ENCODE results near the gene PRKN. TPM values are rescaled to one million over a fixed set of nuclear protein-coding genes. Genes with fewer than 3 reads are reported as not detected.

PRKN gene
- total RNA-seq, 1 donor from 2014 or later = 2.8 TPM

GRCh38 chr6:162421004-162421403 is 306.6 kb downstream of the PRKN start:
- H3K4me3 ChIP-seq = no peak overlapping the region
- H3K4me1 ChIP-seq = no peaks in the 10 kb centered on the region
- Mint-ChIP-seq H3K4me3 (no peak overlapping the region), H3K4me1 (peaks cover 2% of the 10 kb centered on the region), H3K36me3 (peaks cover 5% of the 10 kb centered on the region), H3K27ac (no peak overlapping the region), H3K9me3 (peaks cover 14% of the 10 kb centered on the region), H3K27me3 (ENCODE audit: insufficient read depth, low read depth) (no peaks in the 10 kb centered on the region)
- H3K36me3 ChIP-seq = no peaks in the 10 kb centered on the region
- TF ChIP-seq EZH2phosphoT487 (IDR thresholded peaks at IDR 0.05) (no peak), CTCF (IDR thresholded peaks at IDR 0.05) (no peak), EZH2 (IDR thresholded peaks at IDR 0.05) (no peak)
- H3K27me3 ChIP-seq = no peaks in the 10 kb centered on the region
- H3K4me2 ChIP-seq = no peak overlapping the region
- no peaks in the 10 kb centered on the region for H3K9me3 ChIP-seq (ENCODE audit: low read depth)
- no peak for DNase-seq (ENCODE audit: low spot score)
- H3K27ac ChIP-seq = no peak overlapping the region
- H3K9ac ChIP-seq = no peak overlapping the region
- no peaks in the 10 kb centered on the region for H3K79me2 ChIP-seq (ENCODE audit: low read depth)
- H2AFZ ChIP-seq (replicated peaks) = no peak overlapping the region
- no peaks in the 10 kb centered on the region for H4K20me1 ChIP-seq (ENCODE audit: low read depth)
- H3F3A ChIP-seq (ENCODE audit: low read depth) = no peaks in the 10 kb centered on the region

- no peaks in the 10 kb centered on the region for H3K9me3 ChIP-seq (ENCODE audit: low read depth)
- no peak overlapping the region for H3K27ac Mint-ChIP-seq
- H3K4me2 ChIP-seq = no peak overlapping the region
- peaks cover 8% of the 10 kb centered on the region for H3K4me1 Mint-ChIP-seq
- peaks cover 7% of the 10 kb centered on the region for H3F3A ChIP-seq (ENCODE audit: low read depth)
- no peak overlapping the region for H2AFZ ChIP-seq (replicated peaks)
- TF ChIP-seq CTCF (IDR thresholded peaks at IDR 0.05) (no peak), EZH2 (IDR thresholded peaks at IDR 0.05) (no peak), EZH2phosphoT487 (IDR thresholded peaks at IDR 0.05) (no peak)
- no peak overlapping the region for H3K4me3 ChIP-seq
- H3K4me3 Mint-ChIP-seq = no peak overlapping the region
- H3K27me3 ChIP-seq = no peaks in the 10 kb centered on the region
- no peak overlapping the region for H3K27ac ChIP-seq
- H4K20me1 ChIP-seq (ENCODE audit: low read depth) = no peaks in the 10 kb centered on the region
- H3K79me2 ChIP-seq (ENCODE audit: low read depth) = no peaks in the 10 kb centered on the region
- H3K27me3 Mint-ChIP-seq (ENCODE audit: insufficient read depth, low read depth) = no peaks in the 10 kb centered on the region
- H3K4me1 ChIP-seq = peaks cover 13% of the 10 kb centered on the region
- no peak for DNase-seq (ENCODE audit: low spot score)
- peaks cover 4% of the 10 kb centered on the region for H3K36me3 ChIP-seq
- peaks cover 20% of the 10 kb centered on the region for H3K9me3 Mint-ChIP-seq
- peaks cover 12% of the 10 kb centered on the region for H3K36me3 Mint-ChIP-seq
- no peak overlapping the region for H3K9ac ChIP-seq
Measured at GRCh38 chr6:162416831-162417537, 310.6 kb downstream of the PRKN start.

GRCh38 chr6:162416307-162416706 is 311.3 kb downstream of the PRKN start:
- no peak overlapping the region for H3K4me3 ChIP-seq
- peaks cover 12% of the 10 kb centered on the region for H3K4me1 Mint-ChIP-seq
- no peak overlapping the region for H3K4me2 ChIP-seq
- peaks cover 12% of the 10 kb centered on the region for H3K36me3 Mint-ChIP-seq
- no peaks in the 10 kb centered on the region for H3K79me2 ChIP-seq (ENCODE audit: low read depth)
- H3F3A ChIP-seq (ENCODE audit: low read depth) = peaks cover 13% of the 10 kb centered on the region
- H3K27me3 Mint-ChIP-seq (ENCODE audit: insufficient read depth, low read depth) = no peaks in the 10 kb centered on the region
- peaks cover 19% of the 10 kb centered on the region for H3K4me1 ChIP-seq
- H3K36me3 ChIP-seq = peaks cover 4% of the 10 kb centered on the region
- DNase-seq (ENCODE audit: low spot score) = no peak
- no peak overlapping the region for H2AFZ ChIP-seq (replicated peaks)
- no peak overlapping the region for H3K27ac ChIP-seq
- no peak overlapping the region for H3K9ac ChIP-seq
- H3K27me3 ChIP-seq = no peaks in the 10 kb centered on the region
- TF ChIP-seq CTCF (IDR thresholded peaks at IDR 0.05) (no peak), EZH2phosphoT487 (IDR thresholded peaks at IDR 0.05) (no peak), EZH2 (IDR thresholded peaks at IDR 0.05) (no peak)
- H4K20me1 ChIP-seq (ENCODE audit: low read depth) = no peaks in the 10 kb centered on the region
- no peak overlapping the region for H3K27ac Mint-ChIP-seq
- H3K9me3 ChIP-seq (ENCODE audit: low read depth) = no peaks in the 10 kb centered on the region
- H3K4me3 Mint-ChIP-seq = no peak overlapping the region
- H3K9me3 Mint-ChIP-seq = peaks cover 20% of the 10 kb centered on the region

Measured in neural progenitor cell (in vitro differentiated cells).